ENCODE results near the gene ZDHHC17. TPM values are rescaled to one million over a fixed set of nuclear protein-coding genes. Genes with fewer than 3 reads are reported as not detected.

ZDHHC17 gene
- total and polyA plus RNA-seq, 4 donors = 3.4 to 91.2 (median 15.2) TPM

DNA sequence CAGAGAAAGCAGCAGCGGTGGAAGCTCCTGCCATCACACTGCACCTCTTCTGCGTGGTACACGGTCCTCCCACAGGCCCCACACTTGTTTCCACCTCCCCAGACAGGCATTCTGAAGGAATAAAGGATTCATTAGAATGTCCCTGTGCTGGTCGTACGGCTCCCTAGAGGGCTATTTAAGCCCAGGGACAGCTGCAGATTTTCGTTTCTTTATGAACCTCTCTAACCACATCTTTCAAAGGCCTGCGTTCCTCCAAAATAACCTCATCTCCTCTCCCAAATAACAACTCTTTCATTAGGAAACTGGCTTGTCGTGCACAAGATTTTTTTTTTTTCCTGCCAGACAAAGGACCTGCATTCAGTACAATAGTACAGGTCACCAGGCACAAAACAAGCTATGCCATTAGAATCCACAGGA lies 102.2 kb downstream of the ZDHHC17 start:
- H3K27ac ChIP-seq (ENCODE audit: low read depth in 1 of 2, low read length in 2 of 2) = no peak overlapping the region
- H3K9ac ChIP-seq (ENCODE audit: low read depth in 1 of 2, low read length in 2 of 2) = no peak overlapping the region
- WGBS = 89% methylated on average over 8 of the region's 8 CpGs
- no peak for TF ChIP-seq HNF4A (conservative IDR thresholded peaks at IDR 0.05)
- no peak for TF ChIP-seq GABPA (IDR thresholded peaks at IDR 0.05 in 1 of 2, conservative IDR thresholded peaks at IDR 0.05 in 1 of 2)
- TF ChIP-seq HNF4G (IDR thresholded peaks at IDR 0.05) = no peak
- TF ChIP-seq RAD21 (IDR thresholded peaks at IDR 0.05) = no peak
- no peaks in the 10 kb centered on the region for H3K36me3 ChIP-seq (ENCODE audit: control insufficient read depth in 4 of 4, insufficient read depth in 3 of 4, low read depth in 1 of 4, low read length in 3 of 4)
- no peaks in the 10 kb centered on the region for H3K9me3 ChIP-seq (ENCODE audit: control insufficient read depth in 4 of 4, low read length in 3 of 4)
- no peaks in the 10 kb centered on the region for H3K27me3 ChIP-seq (ENCODE audit: control insufficient read depth in 4 of 4, insufficient read depth in 4 of 4, low read length in 3 of 4)
- H3K4me1 ChIP-seq (ENCODE audit: control insufficient read depth in 4 of 4, insufficient read depth in 4 of 4, low read length in 3 of 4) = no peaks in the 10 kb centered on the region
- H3K4me3 ChIP-seq (ENCODE audit: low read depth in 1 of 3, low read length in 3 of 3) = no peak overlapping the region
- DNase-seq (ENCODE audit: low spot score) = no peak

DNA sequence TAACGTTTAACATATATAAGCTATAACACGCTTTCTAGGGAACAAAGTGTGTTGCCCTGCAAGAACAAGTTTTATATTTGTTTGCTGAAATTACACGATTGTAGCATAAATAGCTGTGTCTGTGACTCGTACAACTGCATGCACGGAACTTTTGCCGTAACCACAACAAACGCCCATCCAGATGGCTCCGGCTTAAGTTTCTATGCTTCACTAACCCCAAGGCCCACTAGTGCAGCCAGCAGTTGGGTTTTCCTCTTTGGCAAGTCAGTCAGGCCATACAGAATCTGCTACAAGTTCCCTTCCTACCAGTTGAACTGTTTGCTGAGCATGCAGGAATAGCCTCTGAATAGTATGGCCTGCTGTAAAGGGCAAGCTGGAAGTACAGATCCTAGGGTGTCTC lies 102.8 kb downstream of the ZDHHC17 start:
- no peaks in the 10 kb centered on the region for H3K9me3 ChIP-seq (ENCODE audit: control insufficient read depth in 4 of 4, low read length in 3 of 4)
- H3K27ac ChIP-seq (ENCODE audit: low read depth in 1 of 2, low read length in 2 of 2) = no peak overlapping the region
- no peak for DNase-seq (ENCODE audit: low spot score)
- no peaks in the 10 kb centered on the region for H3K36me3 ChIP-seq (ENCODE audit: control insufficient read depth in 4 of 4, insufficient read depth in 3 of 4, low read depth in 1 of 4, low read length in 3 of 4)
- TF ChIP-seq NR2F2 (IDR thresholded peaks at IDR 0.05) = no peak
- TF ChIP-seq, protein P1, sequence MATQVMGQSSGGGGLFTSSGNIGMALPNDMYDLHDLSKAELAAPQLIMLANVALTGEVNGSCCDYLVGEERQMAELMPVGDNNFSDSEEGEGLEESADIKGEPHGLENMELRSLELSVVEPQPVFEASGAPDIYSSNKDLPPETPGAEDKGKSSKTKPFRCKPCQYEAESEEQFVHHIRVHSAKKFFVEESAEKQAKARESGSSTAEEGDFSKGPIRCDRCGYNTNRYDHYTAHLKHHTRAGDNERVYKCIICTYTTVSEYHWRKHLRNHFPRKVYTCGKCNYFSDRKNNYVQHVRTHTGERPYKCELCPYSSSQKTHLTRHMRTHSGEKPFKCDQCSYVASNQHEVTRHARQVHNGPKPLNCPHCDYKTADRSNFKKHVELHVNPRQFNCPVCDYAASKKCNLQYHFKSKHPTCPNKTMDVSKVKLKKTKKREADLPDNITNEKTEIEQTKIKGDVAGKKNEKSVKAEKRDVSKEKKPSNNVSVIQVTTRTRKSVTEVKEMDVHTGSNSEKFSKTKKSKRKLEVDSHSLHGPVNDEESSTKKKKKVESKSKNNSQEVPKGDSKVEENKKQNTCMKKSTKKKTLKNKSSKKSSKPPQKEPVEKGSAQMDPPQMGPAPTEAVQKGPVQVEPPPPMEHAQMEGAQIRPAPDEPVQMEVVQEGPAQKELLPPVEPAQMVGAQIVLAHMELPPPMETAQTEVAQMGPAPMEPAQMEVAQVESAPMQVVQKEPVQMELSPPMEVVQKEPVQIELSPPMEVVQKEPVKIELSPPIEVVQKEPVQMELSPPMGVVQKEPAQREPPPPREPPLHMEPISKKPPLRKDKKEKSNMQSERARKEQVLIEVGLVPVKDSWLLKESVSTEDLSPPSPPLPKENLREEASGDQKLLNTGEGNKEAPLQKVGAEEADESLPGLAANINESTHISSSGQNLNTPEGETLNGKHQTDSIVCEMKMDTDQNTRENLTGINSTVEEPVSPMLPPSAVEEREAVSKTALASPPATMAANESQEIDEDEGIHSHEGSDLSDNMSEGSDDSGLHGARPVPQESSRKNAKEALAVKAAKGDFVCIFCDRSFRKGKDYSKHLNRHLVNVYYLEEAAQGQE (IDR thresholded peaks at IDR 0.05) = no peak
- H3K27me3 ChIP-seq (ENCODE audit: control insufficient read depth in 4 of 4, insufficient read depth in 4 of 4, low read length in 3 of 4) = no peaks in the 10 kb centered on the region
- WGBS = 94% methylated on average over 8 of the region's 8 CpGs
- no peak overlapping the region for H3K9ac ChIP-seq (ENCODE audit: low read depth in 1 of 2, low read length in 2 of 2)
- H3K4me3 ChIP-seq (ENCODE audit: low read depth in 1 of 3, low read length in 3 of 3) = no peak overlapping the region
- H3K4me1 ChIP-seq (ENCODE audit: control insufficient read depth in 4 of 4, insufficient read depth in 4 of 4, low read length in 3 of 4) = no peaks in the 10 kb centered on the region

DNA sequence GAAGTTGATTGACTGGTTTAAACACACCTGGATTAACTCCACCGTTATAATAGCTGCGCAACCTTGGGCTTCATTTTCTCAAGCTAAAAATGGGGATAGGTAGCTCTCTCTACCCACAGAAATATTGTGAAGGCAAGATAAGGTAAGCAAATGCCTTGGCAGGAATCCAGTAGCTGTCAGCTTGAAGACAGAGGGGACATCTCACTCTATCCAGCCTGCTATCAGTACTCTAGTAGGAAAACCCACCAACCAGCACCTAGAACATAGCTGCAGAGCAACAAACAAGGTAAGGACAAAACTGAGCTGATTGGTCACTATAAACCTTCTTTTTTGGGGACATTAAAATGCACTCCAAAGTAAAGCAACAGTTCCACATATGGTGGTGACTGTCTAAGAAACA lies 107.2 kb downstream of the ZDHHC17 start:
- no peaks in the 10 kb centered on the region for H3K36me3 ChIP-seq (ENCODE audit: control insufficient read depth in 4 of 4, insufficient read depth in 3 of 4, low read depth in 1 of 4, low read length in 3 of 4)
- no peak overlapping the region for H3K27ac ChIP-seq (ENCODE audit: low read depth in 1 of 2, low read length in 2 of 2)
- WGBS = 98% methylated on average over 2 of the region's 2 CpGs
- no peak for DNase-seq (ENCODE audit: low spot score)
- H3K4me1 ChIP-seq (ENCODE audit: control insufficient read depth in 4 of 4, insufficient read depth in 4 of 4, low read length in 3 of 4) = no peaks in the 10 kb centered on the region
- no peaks in the 10 kb centered on the region for H3K27me3 ChIP-seq (ENCODE audit: control insufficient read depth in 4 of 4, insufficient read depth in 4 of 4, low read length in 3 of 4)
- no peak for TF ChIP-seq HNF4G (IDR thresholded peaks at IDR 0.05)
- TF ChIP-seq, protein P1 (IDR thresholded peaks at IDR 0.05) = no peak
- no peak for TF ChIP-seq SP1 (IDR thresholded peaks at IDR 0.05)
- TF ChIP-seq, protein P2, sequence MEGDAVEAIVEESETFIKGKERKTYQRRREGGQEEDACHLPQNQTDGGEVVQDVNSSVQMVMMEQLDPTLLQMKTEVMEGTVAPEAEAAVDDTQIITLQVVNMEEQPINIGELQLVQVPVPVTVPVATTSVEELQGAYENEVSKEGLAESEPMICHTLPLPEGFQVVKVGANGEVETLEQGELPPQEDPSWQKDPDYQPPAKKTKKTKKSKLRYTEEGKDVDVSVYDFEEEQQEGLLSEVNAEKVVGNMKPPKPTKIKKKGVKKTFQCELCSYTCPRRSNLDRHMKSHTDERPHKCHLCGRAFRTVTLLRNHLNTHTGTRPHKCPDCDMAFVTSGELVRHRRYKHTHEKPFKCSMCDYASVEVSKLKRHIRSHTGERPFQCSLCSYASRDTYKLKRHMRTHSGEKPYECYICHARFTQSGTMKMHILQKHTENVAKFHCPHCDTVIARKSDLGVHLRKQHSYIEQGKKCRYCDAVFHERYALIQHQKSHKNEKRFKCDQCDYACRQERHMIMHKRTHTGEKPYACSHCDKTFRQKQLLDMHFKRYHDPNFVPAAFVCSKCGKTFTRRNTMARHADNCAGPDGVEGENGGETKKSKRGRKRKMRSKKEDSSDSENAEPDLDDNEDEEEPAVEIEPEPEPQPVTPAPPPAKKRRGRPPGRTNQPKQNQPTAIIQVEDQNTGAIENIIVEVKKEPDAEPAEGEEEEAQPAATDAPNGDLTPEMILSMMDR (IDR thresholded peaks at IDR 0.05; ENCODE audit: low read depth, low read length, missing input control) = no peak
- TF ChIP-seq TAF1 (conservative IDR thresholded peaks at IDR 0.05) = no peak
- TF ChIP-seq FOXA2 (IDR thresholded peaks at IDR 0.05) = no peak
- TF ChIP-seq GABPA (IDR thresholded peaks at IDR 0.05 in 1 of 2, conservative IDR thresholded peaks at IDR 0.05 in 1 of 2) = no peak
- no peak for TF ChIP-seq NR2F2 (IDR thresholded peaks at IDR 0.05)
- TF ChIP-seq JUND (IDR thresholded peaks at IDR 0.05) = no peak
- no peak for TF ChIP-seq RXRA (IDR thresholded peaks at IDR 0.05)
- no peak for TF ChIP-seq YY1 (IDR thresholded peaks at IDR 0.05)
- TF ChIP-seq, protein P3, sequence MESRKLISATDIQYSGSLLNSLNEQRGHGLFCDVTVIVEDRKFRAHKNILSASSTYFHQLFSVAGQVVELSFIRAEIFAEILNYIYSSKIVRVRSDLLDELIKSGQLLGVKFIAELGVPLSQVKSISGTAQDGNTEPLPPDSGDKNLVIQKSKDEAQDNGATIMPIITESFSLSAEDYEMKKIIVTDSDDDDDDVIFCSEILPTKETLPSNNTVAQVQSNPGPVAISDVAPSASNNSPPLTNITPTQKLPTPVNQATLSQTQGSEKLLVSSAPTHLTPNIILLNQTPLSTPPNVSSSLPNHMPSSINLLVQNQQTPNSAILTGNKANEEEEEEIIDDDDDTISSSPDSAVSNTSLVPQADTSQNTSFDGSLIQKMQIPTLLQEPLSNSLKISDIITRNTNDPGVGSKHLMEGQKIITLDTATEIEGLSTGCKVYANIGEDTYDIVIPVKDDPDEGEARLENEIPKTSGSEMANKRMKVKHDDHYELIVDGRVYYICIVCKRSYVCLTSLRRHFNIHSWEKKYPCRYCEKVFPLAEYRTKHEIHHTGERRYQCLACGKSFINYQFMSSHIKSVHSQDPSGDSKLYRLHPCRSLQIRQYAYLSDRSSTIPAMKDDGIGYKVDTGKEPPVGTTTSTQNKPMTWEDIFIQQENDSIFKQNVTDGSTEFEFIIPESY (IDR thresholded peaks at IDR 0.05) = no peak
- TF ChIP-seq, protein P4, sequence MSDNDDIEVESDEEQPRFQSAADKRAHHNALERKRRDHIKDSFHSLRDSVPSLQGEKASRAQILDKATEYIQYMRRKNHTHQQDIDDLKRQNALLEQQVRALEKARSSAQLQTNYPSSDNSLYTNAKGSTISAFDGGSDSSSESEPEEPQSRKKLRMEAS (IDR thresholded peaks at IDR 0.05) = no peak
- H3K9ac ChIP-seq (ENCODE audit: low read depth in 1 of 2, low read length in 2 of 2) = no peak overlapping the region
- no peaks in the 10 kb centered on the region for H3K9me3 ChIP-seq (ENCODE audit: control insufficient read depth in 4 of 4, low read length in 3 of 4)
- no peak overlapping the region for H3K4me3 ChIP-seq (ENCODE audit: low read depth in 1 of 3, low read length in 3 of 3)

Measured in liver (tissue), 9 donors.